Hepatocyte (in vitro differentiated cells): Measurements from ENCODE around the gene RPS6KC1. TPM values are rescaled to one million over a fixed set of nuclear protein-coding genes. Genes with fewer than 3 reads are reported as not detected.

Source experiments
- DNase-seq: peaks from one replicate; pipeline ENCODE4 v3.0.0-alpha.2; 2016; ENCODE audit warnings: low spot score
- H2AFZ ChIP-seq: fragments of 200-600 bp; sonication (generic); 2 replicates; pipeline ENCODE4 v1.6.0; 2016; ENCODE audit warnings: antibody characterized with exemption, mild to moderate bottlenecking
- H3K27ac ChIP-seq: fragments of 200-600 bp; sonication (generic); 2 replicates; pipeline ENCODE4 v1.5.1; 2016; ENCODE audit warnings: mild to moderate bottlenecking
- H3K27me3 ChIP-seq: fragments of 200-600 bp; sonication (generic); 2 replicates; pipeline ENCODE4 v1.6.1; 2016
- H3K36me3 ChIP-seq: fragments of 200-600 bp; sonication (generic); replicated peaks from 2 replicates; pipeline ENCODE4 v1.5.1; 2016; ENCODE audit warnings: low read depth; ENCODE audit not compliant: insufficient read depth
- H3K4me1 ChIP-seq: fragments of 200-600 bp; sonication (generic); 2 replicates; pipeline ENCODE4 v1.5.1; 2016; ENCODE audit warnings: mild to moderate bottlenecking, moderate library complexity; ENCODE audit not compliant: insufficient read depth
- H3K4me2 ChIP-seq: fragments of 200-600 bp; sonication (generic); 2 replicates; pipeline ENCODE4 v1.6.0; 2016
- H3K4me3 ChIP-seq: fragments of 200-600 bp; sonication (generic); 2 replicates; pipeline ENCODE4 v1.5.1; 2016; ENCODE audit warnings: mild to moderate bottlenecking
- H3K79me2 ChIP-seq: fragments of 200-600 bp; sonication (generic); 2 replicates; pipeline ENCODE4 v1.6.0; 2017; ENCODE audit warnings: mild to moderate bottlenecking
- H3K9me2 ChIP-seq: fragments of 200-600 bp; sonication (generic); replicated peaks from 2 replicates; pipeline ENCODE4 v1.6.0; 2017; ENCODE audit warnings: mild to moderate bottlenecking; ENCODE audit not compliant: insufficient read depth
- H3K9me3 ChIP-seq: fragments of 200-600 bp; sonication (generic); 2 replicates; pipeline ENCODE4 v1.5.1; 2016; ENCODE audit warnings: low read depth, mild to moderate bottlenecking
- H4K20me1 ChIP-seq: fragments of 200-600 bp; sonication (generic); 2 replicates; pipeline ENCODE4 v1.6.0; 2016; ENCODE audit warnings: mild to moderate bottlenecking; ENCODE audit not compliant: insufficient read depth, poor library complexity, severe bottlenecking
- EZH2 ChIP-seq: fragments of 200-600 bp; sonication (generic); IDR thresholded peaks from 2 replicates; pipeline ENCODE4 v1.6.1; 2016; ENCODE audit warnings: antibody characterized with exemption, mild to moderate bottlenecking, borderline replicate concordance
- EZH2phosphoT487 ChIP-seq: fragments of 200-600 bp; sonication (generic); IDR thresholded peaks from one replicate; pipeline ENCODE4 v1.6.1; 2018; ENCODE audit warnings: antibody characterized with exemption, mild to moderate bottlenecking, low read depth, moderate library complexity; ENCODE audit not compliant: unreplicated experiment, severe bottlenecking
- WGBS: methylation state at CpG from one replicate; pipeline ENCODE4 v1.1.6; 2016; ENCODE audit warnings: low lambda C conversion rate; ENCODE audit errors: missing lambda C conversion rate; 5-methylcytosine and 5-hydroxymethylcytosine counted together
- polyA plus RNA-seq: library from polyadenylated mRNA; unstranded; fragments of >200 nt; fragmentation: Nextera tagmentation; extraction: Ambion mirVana; gene quantifications from 2 replicates; pipeline ENCODE4 v1.2.1, GENCODE V29; 2016
- total RNA-seq: library from RNA; depleted of rRNA; stranded (reverse); fragments of >200 nt; gene quantifications from 2 replicates; pipeline ENCODE4 v1.2.3, GENCODE V29; 2014
- TF ChIP-seq, protein P1 (sequence below): fragments of 200-600 bp; sonication (generic); IDR thresholded peaks from 2 replicates; pipeline ENCODE4 v1.5.1; 2016; ENCODE audit warnings: antibody characterized with exemption, mild to moderate bottlenecking; ENCODE audit not compliant: poor library complexity

The RPS6KC1 gene
- total and polyA plus RNA-seq, 2 experiments from 2014 or later = 10.0 to 26.9 TPM

DNA sequence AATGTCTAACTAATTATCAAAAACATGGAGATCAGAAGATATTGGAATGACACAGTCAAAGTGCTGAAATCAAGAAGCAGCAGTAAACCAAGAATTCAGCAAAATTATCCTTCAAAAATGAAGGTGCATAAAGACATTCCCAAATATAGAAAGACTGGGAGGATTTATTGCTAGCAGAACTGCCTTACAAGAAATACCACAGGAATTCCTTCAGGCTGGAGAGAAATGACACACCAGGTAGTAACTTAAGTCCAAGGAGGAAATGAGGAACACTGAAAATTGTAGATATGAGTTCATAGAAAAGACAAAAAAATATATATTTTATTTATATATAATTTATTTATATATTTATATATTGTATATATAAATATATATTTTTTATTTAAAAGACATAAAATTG, 217.2 kb downstream of the RPS6KC1 start:
- H3K4me2 ChIP-seq = no peak overlapping the region

GRCh38 chr1:213269829-213270228, 218.8 kb downstream of the RPS6KC1 start:
- peak overlapping the region; percentile 59 for H3K27ac ChIP-seq

More for the DNA sequence above, 217.2 kb downstream of the RPS6KC1 start:
- DNase-seq = no peak
- Histone ChIP-seq H3K9me2 (no peaks in the 10 kb centered on the region), H4K20me1 (no peaks in the 10 kb centered on the region), H3K36me3 (no peaks in the 10 kb centered on the region), H3K79me2 (no peaks in the 10 kb centered on the region), H3K27me3 (no peaks in the 10 kb centered on the region), H2AFZ (no peak overlapping the region), H3K4me3 (no peak overlapping the region), H3K4me1 (peaks cover 5% of the 10 kb centered on the region), H3K27ac (no peak overlapping the region), H3K9me3 (no peaks in the 10 kb centered on the region)
- TF ChIP-seq, protein P1, sequence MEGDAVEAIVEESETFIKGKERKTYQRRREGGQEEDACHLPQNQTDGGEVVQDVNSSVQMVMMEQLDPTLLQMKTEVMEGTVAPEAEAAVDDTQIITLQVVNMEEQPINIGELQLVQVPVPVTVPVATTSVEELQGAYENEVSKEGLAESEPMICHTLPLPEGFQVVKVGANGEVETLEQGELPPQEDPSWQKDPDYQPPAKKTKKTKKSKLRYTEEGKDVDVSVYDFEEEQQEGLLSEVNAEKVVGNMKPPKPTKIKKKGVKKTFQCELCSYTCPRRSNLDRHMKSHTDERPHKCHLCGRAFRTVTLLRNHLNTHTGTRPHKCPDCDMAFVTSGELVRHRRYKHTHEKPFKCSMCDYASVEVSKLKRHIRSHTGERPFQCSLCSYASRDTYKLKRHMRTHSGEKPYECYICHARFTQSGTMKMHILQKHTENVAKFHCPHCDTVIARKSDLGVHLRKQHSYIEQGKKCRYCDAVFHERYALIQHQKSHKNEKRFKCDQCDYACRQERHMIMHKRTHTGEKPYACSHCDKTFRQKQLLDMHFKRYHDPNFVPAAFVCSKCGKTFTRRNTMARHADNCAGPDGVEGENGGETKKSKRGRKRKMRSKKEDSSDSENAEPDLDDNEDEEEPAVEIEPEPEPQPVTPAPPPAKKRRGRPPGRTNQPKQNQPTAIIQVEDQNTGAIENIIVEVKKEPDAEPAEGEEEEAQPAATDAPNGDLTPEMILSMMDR = no peak
- TF ChIP-seq EZH2 = no peak
- no peak for TF ChIP-seq EZH2phosphoT487

DNA sequence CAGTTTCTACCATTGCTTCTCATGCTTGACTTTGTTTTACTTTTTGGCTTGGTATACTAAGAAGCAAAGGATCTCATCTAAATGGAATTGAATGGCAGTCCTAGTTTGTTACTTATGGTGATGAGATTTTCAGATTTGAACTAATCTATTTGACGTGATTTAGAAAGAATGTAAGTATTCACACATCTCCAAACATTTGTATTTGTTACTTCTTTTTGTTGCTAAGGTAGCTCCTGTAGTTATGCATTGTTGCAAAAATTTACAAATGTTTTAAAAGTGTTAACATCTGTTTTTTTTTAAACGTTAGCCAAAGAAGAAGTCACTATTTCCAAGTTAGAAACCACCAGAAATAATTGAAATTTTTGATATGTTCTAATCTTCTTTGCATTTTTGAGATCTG, 222.5 kb downstream of the RPS6KC1 start:
- H3K79me2 ChIP-seq = no peaks in the 10 kb centered on the region
- H3K4me1 ChIP-seq = peaks cover 9% of the 10 kb centered on the region
- WGBS = 90% methylated on average over 2 of the region's 2 CpGs
- H4K20me1 ChIP-seq = no peaks in the 10 kb centered on the region
- no peak overlapping the region for H2AFZ ChIP-seq
- H3K27me3 ChIP-seq = no peaks in the 10 kb centered on the region
- H3K36me3 ChIP-seq = no peaks in the 10 kb centered on the region
- H3K4me3 ChIP-seq = no peak overlapping the region
- H3K4me2 ChIP-seq = no peak overlapping the region
- H3K27ac ChIP-seq = no peak overlapping the region
- H3K9me2 ChIP-seq = no peaks in the 10 kb centered on the region
- H3K9me3 ChIP-seq = no peaks in the 10 kb centered on the region
- TF ChIP-seq, protein P1 = no peak
- TF ChIP-seq EZH2 (no peak), EZH2phosphoT487 (no peak)
- no peak for DNase-seq

More at GRCh38 chr1:213269829-213270228, 218.8 kb downstream of the RPS6KC1 start:
- TF ChIP-seq, protein P1 = no peak
- TF ChIP-seq EZH2 (no peak), EZH2phosphoT487 (no peak)
- H3K27me3 ChIP-seq = no peaks in the 10 kb centered on the region
- no peak for DNase-seq
- peak overlapping the region; percentile 9 for H3K4me2 ChIP-seq
- peaks cover 5% of the 10 kb centered on the region for H3K4me1 ChIP-seq
- H2AFZ ChIP-seq = no peak overlapping the region
- H3K4me3 ChIP-seq = no peak overlapping the region
- 54% methylated on average over 1 of the region's 1 CpG for WGBS
- H3K9me3 ChIP-seq = no peaks in the 10 kb centered on the region
- H3K9me2 ChIP-seq = no peaks in the 10 kb centered on the region
- H3K79me2 ChIP-seq = no peaks in the 10 kb centered on the region
- H3K36me3 ChIP-seq = no peaks in the 10 kb centered on the region
- no peaks in the 10 kb centered on the region for H4K20me1 ChIP-seq

GRCh38 chr1:213274140-213274539, 223.1 kb downstream of the RPS6KC1 start:
- Histone ChIP-seq H3K79me2 (no peaks in the 10 kb centered on the region), H3K9me3 (no peaks in the 10 kb centered on the region), H3K36me3 (no peaks in the 10 kb centered on the region), H3K9me2 (no peaks in the 10 kb centered on the region), H3K4me3 (no peak overlapping the region), H3K4me1 (peaks cover 9% of the 10 kb centered on the region), H4K20me1 (no peaks in the 10 kb centered on the region), H2AFZ (no peak overlapping the region), H3K27ac (no peak overlapping the region), H3K4me2 (no peak overlapping the region), H3K27me3 (no peaks in the 10 kb centered on the region)
- DNase-seq = no peak
- TF ChIP-seq EZH2 (no peak), EZH2phosphoT487 (no peak)
- TF ChIP-seq, protein P1 = no peak
